Astrocyte of the spinal cord (primary cell): ENCODE data around the gene KCNIP4.

ENCODE experiments used
- DNase-seq: peaks from one replicate; pipeline ENCODE4 v3.0.0; 2011; ENCODE audit warnings: low read depth, low spot score
- H3K4me3 ChIP-seq: 2 replicates; pipeline ENCODE4 v1.5.1; 2011; ENCODE audit warnings: low read depth, mild to moderate bottlenecking, low read length, moderate library complexity
- in situ Hi-C: cut with HindIII; loops from 2 replicates; pipeline ENCODE4 v1.10.0; 2017; ENCODE audit warnings: low sequenced_read_pairs
- TF ChIP-seq, protein P1 (sequence below): IDR thresholded peaks from 2 replicates; pipeline ENCODE4 v1.5.1; 2012; ENCODE audit warnings: low read depth, mild to moderate bottlenecking, low read length, inconsistent platforms

KCNIP4 gene

DNA sequence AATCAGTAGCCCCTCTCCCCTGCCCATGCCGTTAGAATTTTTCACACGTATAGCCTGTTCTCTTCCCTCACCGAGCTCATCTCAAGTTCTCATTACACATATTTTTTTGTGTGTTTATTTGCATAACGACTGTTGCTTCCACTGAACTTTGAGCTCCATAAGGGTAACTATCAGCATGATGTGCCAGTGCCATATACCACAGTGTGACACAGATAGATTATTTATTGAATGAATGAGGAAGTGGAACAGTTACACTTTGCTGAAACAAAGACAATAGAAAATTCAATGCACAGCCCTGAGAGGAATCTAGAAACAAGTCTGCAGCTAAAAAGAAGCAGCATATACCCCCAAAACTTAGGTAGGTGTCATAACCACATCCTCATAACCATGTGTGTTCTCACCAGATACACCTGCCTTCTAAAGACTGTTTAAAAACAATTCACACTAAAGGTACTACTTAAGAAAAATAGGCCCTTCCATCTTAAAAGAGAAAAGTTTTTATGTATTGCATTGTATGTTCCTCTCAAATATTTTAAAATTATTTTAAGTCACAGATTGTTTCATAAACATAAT, 858.4 kb downstream of the KCNIP4 start:
- TF ChIP-seq, protein P1, sequence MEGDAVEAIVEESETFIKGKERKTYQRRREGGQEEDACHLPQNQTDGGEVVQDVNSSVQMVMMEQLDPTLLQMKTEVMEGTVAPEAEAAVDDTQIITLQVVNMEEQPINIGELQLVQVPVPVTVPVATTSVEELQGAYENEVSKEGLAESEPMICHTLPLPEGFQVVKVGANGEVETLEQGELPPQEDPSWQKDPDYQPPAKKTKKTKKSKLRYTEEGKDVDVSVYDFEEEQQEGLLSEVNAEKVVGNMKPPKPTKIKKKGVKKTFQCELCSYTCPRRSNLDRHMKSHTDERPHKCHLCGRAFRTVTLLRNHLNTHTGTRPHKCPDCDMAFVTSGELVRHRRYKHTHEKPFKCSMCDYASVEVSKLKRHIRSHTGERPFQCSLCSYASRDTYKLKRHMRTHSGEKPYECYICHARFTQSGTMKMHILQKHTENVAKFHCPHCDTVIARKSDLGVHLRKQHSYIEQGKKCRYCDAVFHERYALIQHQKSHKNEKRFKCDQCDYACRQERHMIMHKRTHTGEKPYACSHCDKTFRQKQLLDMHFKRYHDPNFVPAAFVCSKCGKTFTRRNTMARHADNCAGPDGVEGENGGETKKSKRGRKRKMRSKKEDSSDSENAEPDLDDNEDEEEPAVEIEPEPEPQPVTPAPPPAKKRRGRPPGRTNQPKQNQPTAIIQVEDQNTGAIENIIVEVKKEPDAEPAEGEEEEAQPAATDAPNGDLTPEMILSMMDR, result no peak
- no peak overlapping the region for H3K4me3 ChIP-seq
- no peak for DNase-seq
- in situ Hi-C loops, result no loop called here

GRCh38 chr4:21083413-21083812, 865.2 kb downstream of the KCNIP4 start:
- no peak for DNase-seq
- TF ChIP-seq, protein P1, result no peak
- no peak overlapping the region for H3K4me3 ChIP-seq
- in situ Hi-C loops, result no loop called here

- DNase-seq, result no peak
- TF ChIP-seq, protein P1, result no peak
- in situ Hi-C loops, result no loop called here
- no peak overlapping the region for H3K4me3 ChIP-seq
Observed at GRCh38 chr4:21077967-21078366, 870.6 kb downstream of the KCNIP4 start.

- in situ Hi-C loops, result no loop called here
- TF ChIP-seq, protein P1, result no peak
- no peak for DNase-seq
- H3K4me3 ChIP-seq, result no peak overlapping the region
Observed at GRCh38 chr4:21067351-21067750, 881.2 kb downstream of the KCNIP4 start.

- in situ Hi-C loops, result no loop called here
- no peak for DNase-seq
- H3K4me3 ChIP-seq, result no peak overlapping the region
Observed at GRCh38 chr4:21061902-21062301, 886.7 kb downstream of the KCNIP4 start.

DNA sequence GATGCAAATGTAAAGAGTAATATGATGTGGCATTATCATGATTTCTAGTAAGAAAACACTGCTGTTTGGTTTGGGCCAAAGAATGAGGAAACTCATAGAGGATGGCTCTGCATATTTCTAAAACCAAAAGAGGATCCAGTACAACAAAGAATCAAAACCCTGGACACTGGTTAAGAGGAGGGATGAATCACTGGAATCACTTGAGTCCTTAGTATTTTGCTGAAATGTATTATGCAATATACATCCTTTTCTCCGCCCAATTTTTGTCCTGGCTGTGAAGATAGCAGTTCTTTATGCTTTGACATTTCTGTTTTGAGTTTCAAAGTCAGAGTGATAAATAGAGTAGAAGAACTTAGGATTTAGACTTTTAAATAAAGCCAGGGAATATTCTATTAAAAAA, 902.4 kb downstream of the KCNIP4 start:
- peak; percentile 3 for DNase-seq
- no peak overlapping the region for H3K4me3 ChIP-seq
- in situ Hi-C loops, result no loop called here
- TF ChIP-seq, protein P1, result no peak

More at GRCh38 chr4:21061902-21062301, 886.7 kb downstream of the KCNIP4 start:
- TF ChIP-seq, protein P1, result no peak
